HG02588 (cell line): Measurements from ENCODE around the gene XPO5.
A peak's percentile ranks its signal among the peaks of the same experiment; 100 is the strongest.
"Not testable (repeated sequence)": the region's sequence is repeated elsewhere in the genome, so short reads cannot be mapped to it uniquely, and the experiment has no call there.

Source experiments
- ATAC-seq: cut with Tn5 transposase; IDR thresholded peaks from one replicate; pipeline ENCODE4 v1.9.1; 2021; ENCODE audit warnings: mild to moderate bottlenecking, moderate library complexity; ENCODE audit not compliant: unreplicated experiment

Gene XPO5

DNA sequence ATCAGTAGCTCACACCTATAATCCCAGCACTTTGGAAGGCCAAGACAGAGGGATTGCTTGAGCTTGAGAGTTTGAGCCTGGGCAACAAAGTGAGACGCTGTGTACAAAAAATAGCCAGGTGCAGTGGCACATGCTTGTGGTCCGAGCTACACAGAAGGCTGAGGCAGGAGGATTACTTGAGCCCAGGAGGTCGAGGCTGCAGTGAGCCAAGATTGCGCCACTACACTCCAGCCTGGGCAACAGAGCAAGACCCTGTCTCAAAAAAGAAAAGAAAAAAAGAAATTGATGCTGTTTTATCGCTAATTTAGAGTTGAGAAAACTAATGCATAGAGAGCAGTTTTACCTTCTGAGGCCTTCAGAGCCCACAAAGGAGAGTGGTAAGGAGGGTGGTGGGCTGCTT, 77.5 kb downstream of the XPO5 start:
- not testable (repeated sequence) for ATAC-seq

DNA sequence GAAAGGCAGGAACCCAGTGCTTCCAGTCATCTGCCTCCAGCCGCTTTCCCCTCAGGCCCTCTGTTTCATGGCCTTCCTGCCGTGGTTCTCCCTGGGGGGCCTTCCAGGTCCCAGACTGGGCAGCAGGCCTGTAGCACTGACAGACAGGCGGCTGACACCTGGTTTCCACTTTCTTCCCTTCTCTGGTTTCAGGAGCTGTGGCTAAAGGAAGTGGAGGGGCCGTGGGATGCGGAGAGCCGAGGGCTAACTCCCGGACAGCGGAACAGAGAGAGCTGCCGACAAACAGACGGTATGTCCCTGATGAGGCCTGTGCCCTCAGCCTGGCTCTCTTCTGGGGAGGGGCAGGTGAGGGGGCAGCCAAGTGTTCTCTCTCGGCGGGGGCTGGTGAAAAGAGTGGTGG, 78.1 kb downstream of the XPO5 start:
- no peak for ATAC-seq

DNA sequence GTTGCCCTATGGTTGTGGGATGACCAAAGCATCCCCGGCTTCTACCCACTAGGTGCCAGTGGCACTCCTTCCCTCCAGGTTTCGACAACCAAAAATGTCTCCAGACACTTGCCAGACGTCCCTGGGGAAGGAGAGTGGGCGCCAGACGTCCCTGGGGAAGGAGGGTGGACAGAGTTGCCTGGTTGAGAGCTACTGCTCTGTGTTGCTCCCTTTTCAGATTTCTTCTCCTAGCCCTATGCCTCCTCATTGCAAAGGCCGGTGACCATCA, 78.8 kb downstream of the XPO5 start:
- ATAC-seq = no peak

DNA sequence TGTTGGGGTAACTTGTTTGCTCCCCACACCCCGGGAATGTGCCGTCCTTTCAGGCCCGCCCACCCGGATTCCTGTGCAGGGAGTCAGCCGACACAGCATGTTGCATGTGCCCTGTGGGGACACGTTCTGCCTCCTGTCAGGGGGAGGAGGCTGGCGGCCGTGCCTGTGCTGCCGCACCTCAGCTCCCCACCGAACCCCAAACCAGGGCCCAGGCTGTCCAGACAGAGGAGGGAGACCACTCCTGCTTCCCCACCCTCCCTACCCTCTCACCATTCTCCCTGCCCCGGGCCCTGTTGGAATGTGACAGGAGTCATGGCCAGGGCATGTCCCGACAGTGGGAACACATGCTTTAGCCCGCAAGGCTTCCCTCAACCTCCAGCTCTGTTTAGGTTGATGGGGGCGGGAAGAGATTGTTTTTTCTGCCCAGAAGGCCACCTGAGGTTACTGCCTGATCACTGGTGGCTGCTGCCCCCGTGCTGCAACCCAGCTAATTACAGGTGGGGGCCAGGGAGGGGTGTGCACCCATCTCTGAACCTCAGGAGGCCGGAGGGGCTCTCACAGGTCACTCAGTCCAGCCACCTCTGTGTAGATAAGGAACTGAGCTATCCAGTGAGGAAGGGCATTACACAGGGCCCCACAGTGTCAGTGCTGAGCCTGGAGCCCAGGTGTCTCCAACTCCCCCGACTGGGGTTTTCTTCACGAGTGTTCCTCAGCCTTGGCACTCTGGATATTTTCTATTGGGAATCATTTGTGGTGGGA, 79.3 kb downstream of the XPO5 start:
- ATAC-seq = no peak

DNA sequence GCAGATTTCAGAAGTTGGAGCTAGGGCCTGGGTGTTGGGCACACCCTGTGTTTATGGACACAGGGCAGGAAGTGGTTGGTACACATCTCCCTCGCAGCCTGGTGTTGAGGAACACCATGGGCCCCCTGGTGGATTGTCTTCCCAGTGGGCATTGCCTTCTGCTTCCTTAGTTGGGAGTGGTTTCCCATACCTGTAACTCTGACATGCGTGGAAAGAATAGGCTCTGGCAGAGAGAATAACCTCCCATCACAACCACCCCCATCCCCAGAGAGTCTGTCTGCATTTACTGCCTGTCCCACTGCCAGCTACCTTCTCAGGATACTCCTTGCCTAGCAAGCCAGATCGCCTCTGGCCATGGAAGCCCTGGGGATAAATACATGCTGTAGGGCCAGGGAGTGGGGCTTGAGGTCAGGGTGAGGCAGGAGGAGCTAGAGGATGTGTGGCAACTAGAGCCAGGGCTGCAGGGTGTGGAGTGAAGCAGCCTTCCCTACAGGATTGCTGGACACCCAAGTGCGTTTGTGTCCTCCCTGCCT, 80.4 kb downstream of the XPO5 start:
- ATAC-seq = no peak

DNA sequence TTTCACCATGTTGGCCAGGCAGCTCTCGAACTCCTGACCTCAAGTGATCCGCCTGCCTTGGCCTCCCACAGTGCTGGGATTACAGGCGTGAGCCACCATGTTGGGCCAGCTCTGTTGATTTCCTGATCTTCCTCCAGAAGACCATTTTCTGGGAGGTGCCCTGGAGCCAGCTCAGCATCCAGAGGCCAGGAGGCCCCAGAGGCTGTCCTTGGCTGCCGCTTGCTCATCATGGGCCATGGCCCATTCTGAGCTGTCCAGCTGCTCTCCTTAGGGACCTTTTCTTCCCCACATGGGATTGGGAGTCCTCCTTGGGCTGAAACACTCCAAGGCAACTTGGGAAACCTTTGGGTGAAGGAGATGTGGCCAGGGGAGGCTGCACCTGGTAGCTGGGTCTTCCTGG, 81.1 kb downstream of the XPO5 start:
- no peak for ATAC-seq

DNA sequence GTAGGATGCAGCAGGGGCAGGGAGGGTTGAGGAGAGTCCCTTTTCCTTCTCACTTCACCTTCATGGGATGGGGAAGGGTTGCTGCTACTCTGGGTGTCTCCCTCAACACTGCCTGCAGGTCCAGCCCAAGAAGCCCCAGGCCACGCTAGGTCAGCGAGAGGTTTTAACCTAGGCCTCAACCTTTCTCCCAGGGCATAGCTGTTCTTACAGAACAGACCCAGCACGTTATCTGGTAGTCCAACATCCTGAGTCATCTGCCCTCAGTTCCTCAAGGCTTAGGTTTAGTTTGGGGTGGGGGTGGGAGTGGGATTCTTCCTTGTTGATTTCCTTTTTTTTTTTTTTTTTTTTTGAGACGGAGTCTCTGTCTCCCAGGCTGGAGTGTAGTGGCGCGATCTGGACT, 81.5 kb downstream of the XPO5 start:
- no peak for ATAC-seq

DNA sequence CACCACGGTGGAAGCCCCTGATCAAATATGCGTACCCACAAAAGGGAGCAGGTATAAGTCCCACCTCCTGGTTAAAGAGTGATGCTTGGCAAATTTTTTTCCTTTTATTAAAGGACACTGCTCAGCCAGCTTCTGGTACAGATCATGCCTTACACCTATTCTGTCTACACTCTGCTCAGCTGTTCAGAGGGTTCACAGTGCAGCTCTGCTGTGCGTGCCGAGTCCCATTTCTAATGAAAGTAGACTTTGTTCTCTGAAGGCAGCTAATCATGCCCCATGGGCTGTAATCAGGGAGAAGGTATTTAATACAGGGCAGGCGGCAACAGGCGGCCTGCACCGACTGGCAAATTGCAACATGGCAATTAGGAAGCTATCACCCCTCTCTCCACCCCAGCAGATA, 82.0 kb downstream of the XPO5 start:
- ATAC-seq = no peak

DNA sequence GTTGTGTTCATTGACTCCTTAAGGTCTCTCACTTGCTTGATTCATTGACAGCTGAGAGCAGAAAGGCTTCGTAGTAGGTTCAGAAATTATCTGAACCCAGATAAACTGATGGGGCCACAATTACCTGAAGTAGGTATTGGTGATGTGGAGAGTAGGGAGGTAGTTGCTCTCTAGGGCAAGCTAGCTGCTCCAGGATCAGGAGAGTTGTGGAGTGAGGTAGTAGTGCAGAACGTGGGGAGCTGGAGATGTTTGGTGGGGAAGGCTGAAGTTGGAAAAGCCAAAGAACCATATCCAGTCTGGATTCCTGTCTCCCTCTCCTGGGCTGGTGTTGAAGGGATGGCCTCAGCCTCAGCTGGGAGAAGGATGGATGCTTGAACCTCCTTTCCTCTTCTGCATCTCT, 82.6 kb downstream of the XPO5 start:
- no peak for ATAC-seq

DNA sequence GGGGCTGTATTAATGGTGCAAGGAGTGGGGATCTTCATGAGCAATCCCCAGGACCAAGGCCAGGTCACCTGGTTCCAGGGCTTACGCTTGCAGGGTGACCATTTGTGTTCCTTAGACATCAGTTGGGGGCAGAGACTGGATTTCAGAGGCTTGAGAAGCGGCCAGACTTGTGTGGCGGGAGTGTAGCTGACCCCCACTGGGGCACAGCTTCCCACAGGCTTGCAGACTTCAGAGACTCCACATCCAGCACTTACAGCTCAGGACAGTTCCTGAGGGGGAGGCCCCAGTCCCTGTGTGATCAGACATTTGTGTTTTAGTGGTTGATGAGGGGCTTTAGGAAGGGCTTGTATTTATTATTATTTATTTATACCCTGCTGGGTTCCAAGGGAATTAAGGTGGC, 83.2 kb downstream of the XPO5 start:
- no peak for ATAC-seq

DNA sequence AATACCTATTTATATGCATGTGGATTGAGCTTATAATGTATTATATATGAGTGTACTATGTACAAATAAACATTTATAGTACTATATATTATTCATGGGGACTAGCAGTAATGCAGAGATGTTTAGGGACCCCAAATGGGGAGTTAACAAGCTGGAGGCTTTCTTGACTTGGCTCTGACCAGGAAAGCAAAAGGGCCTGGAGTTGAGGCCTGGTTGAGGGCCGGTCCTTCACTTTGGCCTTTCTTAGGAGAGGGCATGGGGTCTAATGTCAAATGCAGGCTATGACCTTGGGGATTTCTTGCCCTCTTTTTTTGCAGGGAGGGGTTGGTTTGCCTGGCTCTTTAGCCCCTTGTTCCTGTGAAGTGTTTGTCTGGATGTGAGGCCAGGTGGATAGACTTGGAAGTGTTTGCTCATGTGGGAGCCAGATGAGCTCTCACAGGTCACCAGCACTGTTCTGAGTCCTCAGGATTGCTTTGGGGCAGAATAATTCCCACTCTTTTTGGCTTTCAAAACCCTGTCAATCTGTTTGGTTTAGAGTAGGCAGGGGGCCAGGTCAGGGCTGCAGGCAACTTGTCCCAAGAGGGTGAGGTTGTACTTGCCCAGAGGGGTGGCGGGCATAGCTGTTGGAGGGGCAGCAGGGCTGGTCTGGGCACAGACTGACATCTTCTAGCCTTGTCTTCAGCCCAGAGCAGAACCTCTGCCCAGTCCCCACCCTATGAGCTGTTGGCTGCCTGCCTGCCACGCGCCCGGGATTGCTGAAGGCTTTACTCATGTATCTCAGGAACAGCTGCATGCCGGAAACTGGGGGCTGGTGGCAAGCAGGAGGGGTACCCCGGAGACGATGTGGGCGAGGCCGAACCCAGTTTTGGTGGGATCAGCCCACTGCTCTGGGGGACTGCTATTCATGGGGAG, 83.8 kb downstream of the XPO5 start:
- no peak for ATAC-seq

DNA sequence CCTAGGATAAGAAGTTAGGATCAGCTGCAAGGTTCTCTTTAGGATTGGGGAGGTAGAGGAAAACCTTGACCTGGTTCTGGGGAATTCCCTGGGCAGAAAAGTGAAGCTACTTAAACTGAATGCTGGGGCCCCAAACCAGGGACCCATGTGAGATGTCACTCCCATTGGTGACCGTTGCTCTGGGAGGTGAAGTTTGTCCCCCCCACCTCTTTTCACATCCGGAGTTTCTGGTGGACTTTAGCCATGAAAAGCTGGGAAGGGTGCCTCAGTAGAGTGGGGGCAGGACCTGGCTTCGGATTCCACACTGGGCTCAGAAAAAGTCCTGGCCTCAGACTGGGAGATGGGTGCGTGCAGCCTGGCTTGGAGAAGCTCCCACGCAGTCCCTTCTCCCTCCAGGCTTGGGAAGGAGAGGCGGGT, 85.3 kb downstream of the XPO5 start:
- ATAC-seq = no peak

DNA sequence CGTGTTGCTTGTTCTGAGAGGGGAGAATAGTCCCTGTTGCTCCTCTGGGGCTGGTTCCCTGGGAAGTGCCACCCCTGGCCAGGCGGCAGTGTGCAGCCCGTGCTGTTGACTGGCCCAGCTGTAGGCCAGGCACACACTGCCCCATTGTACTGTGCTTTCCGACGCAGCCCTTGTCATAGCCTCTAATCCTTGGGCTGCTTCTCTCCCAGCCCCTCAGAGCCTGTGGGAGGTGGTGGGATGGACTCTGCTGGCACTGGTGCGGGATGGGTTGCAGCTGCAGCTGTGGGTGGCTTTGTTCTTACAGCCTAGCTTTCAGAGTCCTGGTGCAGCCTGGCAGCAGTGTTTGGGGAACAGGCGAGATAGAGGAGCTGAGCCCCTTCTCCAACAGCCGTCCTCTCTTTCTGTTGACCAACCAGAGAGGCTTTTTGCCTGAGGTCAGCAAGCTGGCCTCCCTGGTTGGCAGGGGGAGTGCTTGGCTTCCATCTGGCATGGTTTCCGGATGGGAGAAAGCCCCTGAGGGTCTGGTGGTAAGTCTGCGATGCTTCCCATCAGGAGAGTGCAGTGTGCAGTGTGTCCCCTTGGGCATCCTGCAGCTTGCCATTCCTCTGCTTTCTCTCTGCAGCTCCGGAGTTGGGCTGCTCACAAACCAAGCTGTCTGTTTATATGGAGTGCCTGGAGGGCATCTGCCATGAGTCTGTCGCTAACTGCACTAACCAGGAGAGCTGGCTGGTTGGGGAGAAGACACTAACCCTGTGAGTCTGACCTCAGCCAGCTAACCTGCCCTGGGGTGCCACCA, 86.4 kb downstream of the XPO5 start:
- no peak for ATAC-seq

DNA sequence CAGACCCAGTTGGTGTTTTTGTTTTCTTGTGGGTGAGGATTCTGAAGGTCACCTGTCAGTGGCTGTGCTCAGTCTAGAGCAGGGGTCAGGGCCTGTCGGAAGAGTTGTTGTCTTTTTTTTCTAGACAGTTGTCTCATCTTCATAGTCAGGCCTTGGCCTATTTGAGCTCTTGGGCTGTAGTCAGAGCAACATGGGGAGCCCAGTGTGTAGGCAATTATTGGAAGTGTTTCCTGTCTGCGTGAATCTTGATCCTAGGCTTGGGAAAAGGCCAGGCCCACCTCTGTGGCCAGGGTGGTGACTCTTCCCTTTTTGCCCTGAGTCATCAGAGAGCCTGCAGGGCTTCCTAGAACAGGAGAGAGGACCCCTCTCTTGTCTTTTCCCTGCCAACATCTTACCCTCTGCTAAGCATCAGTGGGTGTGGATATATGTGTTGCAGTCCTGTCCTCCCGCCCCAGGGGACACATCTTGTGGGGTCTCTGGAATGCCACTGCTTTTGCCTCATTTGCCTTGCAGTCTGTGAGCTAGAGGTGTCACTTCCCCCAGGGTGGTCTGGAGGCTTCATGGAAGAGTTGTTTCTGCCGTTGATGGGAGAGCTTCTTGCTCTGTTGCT, 87.1 kb downstream of the XPO5 start:
- no peak for ATAC-seq

DNA sequence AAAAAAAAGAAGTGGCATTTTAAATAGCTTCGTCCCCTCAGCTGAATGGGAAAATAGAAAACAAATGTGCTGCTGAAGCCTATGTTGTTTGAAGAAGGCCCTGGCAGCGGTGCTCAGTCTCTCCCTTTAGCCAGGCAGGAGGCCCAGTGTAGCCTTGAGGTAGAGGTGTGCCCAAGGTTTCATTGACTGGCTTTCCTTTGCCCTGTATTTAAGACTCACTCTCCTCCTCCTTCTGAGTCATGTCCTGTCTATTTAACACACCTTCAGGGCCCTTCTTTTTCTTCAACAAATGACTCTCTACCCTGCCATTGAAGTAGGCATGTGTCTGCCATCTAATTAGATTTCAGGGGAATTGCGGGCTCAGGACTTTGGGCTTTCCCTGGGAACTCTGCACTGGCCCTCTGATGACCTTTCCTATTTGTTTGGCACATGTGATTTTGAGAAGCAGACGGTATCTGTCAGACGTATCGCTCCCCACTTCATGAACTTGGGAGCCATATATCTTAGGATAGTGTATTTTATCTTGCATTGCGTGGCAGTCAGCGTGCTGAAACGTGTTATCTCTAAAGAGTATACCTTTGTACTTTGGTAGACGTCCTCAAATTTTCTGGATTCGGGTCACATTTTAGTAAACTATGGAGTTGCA, 94.1 kb downstream of the XPO5 start:
- no peak for ATAC-seq

DNA sequence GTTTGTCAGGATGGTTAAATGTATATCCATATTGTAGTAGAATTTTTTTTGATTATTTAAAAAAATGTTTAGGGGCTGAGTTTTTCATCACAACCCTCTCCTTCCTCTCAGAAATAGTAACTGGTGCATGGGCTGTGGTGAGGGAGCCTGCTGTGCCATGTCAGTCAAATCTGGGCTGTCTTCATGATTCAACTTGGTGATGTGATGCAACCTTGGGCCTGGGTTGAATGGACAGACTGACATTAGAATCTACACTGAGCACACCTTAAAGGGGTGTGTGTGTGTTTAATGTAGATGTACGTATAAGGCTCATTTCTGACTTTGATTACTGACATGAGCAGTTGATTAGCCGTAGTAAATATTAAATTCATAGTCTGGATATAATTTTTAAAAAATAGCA, 94.8 kb downstream of the XPO5 start:
- no peak for ATAC-seq

DNA sequence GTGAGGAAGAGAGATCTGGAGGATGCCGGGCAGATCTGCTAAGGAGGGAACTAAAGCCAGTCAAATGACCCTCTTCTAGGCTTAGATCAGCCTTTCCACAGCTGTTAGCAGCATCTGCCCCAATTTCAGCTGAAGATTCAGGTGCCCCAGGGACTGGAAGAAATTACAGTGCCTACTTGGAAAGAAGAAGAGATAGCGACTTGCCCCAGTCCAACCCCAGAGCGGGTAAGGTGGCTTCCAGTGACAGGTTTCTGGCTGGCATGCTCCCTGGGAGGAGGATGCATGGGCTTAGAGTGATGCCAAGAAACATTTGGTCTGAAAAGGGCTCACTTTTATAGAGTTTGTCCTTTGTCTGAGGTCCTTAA, 97.8 kb downstream of the XPO5 start:
- ATAC-seq = no peak

DNA sequence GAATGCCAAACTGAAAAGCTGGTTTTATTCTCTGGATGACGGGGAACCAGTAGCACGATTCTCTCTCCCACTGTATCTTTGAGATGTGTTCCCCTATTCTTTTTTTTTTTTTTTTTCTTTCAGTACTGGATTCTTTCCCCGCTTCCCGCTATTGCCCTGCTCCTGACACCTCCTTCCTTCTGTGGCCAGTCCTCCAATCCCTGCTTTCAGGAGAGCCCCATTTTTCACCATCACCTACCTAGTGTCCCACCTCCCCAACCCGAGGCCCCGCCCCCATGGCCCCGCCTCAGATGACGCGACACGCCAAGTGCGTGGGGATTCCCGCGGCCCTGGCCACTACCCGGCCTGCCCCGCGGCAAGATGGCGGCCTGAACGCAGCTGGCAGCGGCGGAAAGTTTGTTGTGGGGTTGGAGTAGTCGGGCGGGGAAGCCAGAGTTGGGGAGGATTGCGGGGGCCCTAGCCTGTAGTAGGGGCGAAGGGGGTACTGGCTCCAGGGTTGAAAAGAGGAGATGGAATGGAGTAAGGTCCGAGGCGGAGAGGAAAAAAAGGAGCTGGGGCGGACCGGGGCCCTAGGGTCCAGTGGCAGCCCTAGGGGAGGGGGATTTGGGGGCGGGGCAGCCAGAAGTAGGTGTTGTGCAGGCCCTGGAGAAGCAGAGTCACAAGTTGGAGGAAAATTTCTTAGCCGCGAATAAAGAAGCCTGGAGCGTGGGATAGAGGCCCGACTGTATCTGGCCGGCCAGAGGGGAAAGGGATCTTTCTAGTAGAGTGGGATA, 98.4 kb downstream of the XPO5 start, which contains the start of gene TJAP1:
Gene TJAP1, plus strand, starts transcription at position 336 of the 773 bp plus-strand sequence. CDS start 21,432 bp downstream, outside the sequence.
- ATAC-seq = peak; percentile 97

DNA sequence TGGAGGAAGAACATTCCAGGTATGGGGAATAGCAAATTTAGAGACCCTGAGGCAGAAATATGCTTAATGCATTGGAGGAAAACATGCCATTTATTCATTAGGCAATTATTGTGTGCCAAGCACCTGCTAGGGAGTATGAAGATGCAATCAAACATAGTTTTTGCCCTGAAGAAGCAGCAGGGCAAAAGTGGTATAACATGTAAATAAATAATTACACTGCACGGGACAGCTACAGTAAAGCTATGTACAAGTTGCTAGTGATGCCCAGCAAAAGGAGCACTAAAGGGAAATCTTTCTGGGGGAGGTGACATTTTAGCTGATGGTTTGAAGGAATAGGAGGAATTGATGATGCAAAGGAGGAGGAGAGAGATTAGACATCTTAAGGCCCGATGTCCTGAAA, 99.1 kb downstream of the XPO5 start:
- ATAC-seq = no peak

DNA sequence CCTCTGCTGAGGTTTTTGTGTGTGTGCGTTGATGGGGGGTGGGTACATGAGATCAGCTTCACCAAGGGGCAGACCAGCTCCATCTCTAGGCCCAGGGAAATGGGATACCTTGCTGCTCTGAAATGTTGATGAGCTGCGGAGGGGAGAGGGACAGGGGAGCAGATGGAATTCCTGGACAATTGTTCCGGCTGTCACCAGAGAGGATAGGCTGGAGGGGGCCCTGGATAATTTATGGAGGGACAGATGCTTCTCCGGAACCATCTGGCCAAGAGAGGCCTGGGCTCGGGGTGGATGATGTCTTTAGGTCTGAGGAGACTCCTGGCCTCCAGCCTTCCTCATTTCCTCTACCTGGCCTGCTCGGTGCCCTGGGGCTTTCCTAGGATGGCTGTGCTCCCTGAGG, 100.3 kb downstream of the XPO5 start:
- no peak for ATAC-seq
